GM18858 (cell line): ENCODE measurements around the gene WWP2.

Source experiments
- ATAC-seq: cut with Tn5 transposase; IDR thresholded peaks from one replicate; pipeline ENCODE4 v1.9.1; 2021; ENCODE audit not compliant: unreplicated experiment

Gene WWP2

DNA sequence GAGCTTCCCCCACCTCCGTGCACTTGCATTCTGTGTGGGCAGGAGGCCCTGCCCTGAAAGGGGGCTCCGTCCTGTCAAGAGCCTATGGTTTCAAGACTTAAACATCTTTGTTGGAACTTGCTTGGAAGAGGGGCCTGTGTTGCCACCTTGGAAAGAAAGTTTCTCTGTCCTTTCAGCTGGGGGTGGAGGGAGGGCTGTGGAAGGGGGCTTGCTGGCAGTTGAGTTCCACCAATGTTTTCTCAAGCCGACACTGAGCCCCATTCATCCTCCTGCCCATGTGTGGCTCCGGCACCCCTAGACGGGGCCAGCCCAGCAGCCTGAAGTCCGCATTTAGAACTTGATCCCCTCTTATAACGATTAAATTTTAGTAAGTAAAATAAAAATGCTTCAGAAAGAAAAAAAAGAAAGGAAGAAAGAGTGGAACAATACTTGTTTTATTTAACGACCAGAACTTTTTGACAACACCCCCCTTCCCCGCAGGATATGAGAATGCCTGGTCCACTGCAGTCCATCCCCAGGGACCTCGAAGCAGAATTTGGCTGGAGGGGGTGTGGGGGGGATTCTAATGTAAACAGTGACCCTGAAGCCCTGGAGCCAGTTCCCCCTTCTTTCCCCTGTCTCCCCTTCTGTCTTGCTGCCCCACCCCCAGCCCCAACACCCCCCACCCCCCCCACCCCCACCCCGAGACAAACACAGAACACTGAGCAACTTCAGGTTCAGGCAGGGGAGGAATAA is 162.1 kb downstream of the WWP2 start:
- ATAC-seq = no peak

- no peak for ATAC-seq
Measured at GRCh38 chr16:69924777-69925191, 162.7 kb downstream of the WWP2 start.

- no peak for ATAC-seq
Measured at GRCh38 chr16:69925311-69925710, 163.2 kb downstream of the WWP2 start.

- ATAC-seq = no peak
Measured at GRCh38 chr16:69926241-69926640, 164.1 kb downstream of the WWP2 start.

- ATAC-seq = no peak
Measured at GRCh38 chr16:69927056-69927757, 165.1 kb downstream of the WWP2 start.

DNA sequence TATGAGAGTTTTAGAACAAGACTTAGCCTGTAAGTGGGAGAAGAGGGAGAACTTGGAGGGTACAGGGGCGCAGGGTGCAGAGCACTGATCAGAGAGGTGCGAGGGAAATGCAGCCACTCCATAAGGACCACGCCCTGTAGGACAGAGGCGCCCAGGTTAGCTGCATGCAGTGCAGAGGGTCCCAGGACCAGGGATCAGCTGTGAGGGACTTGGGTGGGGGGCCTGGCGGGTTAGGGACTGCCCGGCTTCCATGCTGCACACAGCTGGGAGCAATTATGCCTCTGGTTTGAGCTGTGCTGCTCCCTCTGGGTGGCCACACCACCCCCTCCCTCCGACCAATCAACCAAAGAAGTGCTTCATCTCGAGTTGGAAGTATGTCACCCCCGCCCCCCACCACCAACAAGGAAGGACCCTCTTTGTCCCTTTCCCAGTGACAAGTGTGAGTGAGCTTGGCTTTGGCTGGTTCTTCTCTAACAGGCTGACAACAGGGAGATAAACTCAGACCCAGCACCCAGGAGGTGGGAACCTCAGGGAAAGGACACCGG is 166.8 kb downstream of the WWP2 start:
- ATAC-seq = no peak

DNA sequence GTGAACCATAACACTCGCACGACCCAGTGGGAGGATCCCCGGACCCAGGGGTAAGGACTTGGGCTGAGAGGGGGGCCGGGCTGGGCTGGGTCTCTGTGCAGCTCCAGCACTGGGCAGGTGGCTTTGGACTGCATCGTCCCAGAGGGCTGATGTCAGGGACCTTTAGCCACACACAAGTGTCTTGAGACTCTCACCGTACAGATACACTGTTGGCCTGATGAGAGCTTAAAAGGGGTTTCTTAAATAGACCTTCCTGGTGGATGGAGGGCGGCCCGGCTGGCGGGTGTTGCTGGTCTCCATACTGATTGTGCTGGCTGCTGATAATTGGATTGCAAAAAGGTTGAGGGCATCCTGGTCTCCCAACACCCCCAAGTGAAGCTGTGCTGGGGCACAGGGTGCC is 167.3 kb downstream of the WWP2 start:
- ATAC-seq = no peak

DNA sequence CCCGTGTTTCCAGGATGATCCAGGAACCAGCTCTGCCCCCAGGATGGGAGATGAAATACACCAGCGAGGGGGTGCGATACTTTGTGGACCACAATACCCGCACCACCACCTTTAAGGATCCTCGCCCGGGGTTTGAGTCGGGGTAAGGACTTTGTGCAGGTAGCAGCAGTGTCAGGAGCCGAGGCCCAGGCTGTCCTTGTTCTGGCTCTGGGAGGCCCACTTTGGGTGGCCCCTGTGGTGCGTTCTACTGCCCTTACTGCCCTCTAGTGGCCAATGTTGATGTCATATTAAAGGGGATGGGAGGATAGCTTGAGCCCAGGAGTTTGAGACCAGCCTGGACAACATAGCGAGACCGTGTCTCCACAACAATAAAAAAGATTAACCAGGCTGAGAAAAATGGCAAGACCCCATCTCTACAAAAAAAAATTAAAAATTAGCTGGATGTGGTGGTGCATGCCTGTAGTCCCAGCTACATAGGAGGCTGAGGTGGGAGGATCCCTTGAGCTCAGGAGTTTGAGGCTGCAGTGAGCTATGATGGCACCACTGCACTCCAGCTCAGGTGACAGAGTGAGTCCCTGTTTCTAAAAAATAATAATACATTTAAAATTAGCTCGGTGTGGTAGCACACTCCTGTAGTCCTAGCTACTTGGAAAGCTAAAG is 168.1 kb downstream of the WWP2 start:
- no peak for ATAC-seq

DNA sequence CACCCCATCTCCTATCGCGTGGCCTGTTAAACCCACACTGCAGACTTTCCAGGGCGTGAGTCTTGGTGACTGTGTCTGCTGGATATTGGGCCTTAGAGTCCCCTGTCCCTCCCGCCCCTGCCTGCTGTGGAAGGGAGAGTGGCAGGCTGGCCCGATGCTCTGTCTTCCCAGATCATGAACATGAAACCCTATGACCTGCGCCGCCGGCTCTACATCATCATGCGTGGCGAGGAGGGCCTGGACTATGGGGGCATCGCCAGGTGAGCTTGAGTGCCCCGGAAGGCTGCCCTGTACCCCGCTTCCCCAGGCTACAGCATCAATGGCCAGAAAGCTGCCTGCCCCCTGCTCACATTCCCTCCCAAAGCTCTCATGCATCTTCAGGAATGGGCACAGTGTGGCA is 169.5 kb downstream of the WWP2 start:
- ATAC-seq = no peak

- ATAC-seq = no peak
Measured at GRCh38 chr16:69932228-69932627, 170.1 kb downstream of the WWP2 start.

GRCh38 chr16:69932691-69933392 is 170.7 kb downstream of the WWP2 start:
- ATAC-seq = no peak

GRCh38 chr16:69934044-69934443 is 171.9 kb downstream of the WWP2 start:
- ATAC-seq = no peak

DNA sequence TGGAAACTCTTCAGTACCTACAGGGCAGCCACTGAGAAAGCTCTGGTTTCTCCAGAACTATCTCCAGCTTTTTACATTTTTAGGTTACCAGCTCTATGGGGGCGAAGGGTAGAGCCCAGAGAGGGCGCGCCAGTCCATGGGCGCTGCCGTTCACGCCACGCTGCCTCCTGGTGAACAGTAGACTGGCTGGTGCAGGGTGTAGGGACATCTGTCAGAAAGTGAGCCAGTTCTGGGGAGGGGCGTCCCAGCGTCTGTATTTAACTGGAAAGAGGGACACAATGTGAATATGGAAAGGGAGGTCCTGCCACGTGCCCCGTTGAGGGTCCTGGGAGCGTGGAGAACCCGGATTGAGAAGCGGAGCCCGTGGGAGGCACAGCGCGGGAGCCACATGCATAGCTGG is 172.6 kb downstream of the WWP2 start:
- ATAC-seq = no peak

- no peak for ATAC-seq
Measured at GRCh38 chr16:69935278-69935711, 173.2 kb downstream of the WWP2 start.

DNA sequence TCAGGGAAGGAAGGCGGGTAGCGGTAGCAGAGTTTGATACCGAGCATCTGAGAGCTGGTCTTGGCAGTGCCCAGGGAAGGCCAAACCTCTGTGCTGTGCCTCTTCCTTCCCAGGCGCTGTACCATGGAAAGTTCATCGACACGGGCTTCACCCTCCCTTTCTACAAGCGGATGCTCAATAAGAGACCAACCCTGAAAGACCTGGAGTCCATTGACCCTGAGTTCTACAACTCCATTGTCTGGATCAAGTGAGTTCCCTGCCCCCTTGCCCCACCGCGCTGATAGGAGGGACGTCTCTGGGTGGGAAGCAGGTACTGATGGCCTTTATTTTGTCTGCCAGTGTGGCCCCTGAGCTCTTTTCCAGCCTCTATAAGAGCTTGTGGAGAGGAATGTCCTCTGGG is 173.6 kb downstream of the WWP2 start:
- ATAC-seq = no peak

GRCh38 chr16:69936252-69936651 is 174.1 kb downstream of the WWP2 start:
- ATAC-seq = no peak

DNA sequence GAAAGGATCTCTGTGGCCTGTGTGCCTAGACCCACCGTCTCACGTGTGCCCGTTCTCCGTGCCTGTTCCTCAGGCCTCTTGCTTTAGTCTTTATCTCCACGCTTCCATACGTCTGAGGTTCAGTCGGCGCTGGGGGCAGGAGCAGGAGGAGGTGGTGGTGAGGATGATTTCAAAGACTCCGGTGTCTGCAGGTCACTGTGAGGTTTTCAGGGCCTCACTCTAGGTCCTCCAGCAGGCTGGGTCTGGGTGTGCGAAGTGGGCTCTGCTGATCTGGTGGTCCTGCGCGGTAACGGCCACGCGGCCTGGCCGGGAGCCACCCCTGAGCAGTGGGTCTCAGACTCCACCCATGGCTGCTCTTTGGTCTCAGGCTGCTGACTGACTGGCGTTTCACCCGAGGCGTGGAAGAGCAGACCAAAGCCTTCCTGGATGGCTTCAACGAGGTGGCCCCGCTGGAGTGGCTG is 174.6 kb downstream of the WWP2 start:
- no peak for ATAC-seq

DNA sequence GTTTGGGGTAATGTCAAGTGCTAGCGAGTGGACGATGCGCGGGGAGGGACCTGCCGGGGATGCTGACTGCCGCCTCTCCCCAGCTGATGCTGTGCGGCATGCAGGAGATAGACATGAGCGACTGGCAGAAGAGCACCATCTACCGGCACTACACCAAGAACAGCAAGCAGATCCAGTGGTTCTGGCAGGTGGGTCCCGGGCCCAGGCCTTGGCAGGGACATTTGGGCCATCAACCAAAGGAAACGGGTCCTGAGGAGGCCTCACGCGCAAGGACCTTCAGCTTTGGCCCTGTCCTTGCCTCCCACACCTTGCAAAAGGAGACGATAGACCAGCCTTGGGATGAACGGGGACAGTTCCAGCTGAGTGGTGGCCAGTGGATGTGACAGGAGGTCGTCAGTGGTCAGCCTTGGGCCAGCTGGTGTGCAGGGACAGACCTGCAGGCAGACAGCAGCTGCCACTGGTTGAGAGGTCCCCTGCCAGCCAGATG is 175.4 kb downstream of the WWP2 start:
- no peak for ATAC-seq

DNA sequence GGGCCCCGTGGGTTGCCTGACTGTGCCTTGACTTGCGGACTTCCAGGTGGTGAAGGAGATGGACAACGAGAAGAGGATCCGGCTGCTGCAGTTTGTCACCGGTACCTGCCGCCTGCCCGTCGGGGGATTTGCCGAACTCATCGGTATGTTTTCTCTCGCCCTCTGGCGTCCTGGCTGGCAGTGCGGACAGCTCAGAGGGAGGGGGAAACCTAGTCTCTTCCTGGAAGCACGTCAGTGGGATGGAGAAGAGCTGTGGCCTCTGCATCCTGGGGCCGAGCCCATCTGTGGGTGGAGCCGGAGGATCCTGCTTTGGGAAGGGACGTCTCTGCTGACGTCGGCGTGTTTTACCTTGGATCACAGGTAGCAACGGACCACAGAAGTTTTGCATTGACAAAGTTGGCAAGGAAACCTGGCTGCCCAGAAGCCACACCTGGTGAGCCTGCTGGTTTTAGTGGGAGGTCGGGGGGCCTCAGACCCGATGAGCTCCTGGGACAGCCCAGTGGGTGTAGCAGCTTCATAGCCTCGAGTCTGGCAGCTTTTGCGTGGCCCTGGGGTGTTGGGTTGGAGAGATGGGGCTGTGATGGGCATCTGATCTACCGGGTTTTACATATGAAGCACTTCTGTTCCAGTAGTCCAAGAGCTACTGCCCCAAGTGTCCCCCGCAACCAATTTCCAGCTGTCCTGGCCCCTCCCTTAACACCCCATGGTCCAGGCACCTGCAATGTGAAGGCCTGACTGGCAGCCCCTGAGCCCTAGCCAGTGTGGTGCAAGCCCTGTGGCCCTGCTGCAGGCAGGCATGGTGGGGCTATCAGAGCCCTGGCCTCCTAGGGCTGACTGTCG is 177.1 kb downstream of the WWP2 start:
- ATAC-seq = no peak
